Measurements from ENCODE around the gene RBM33.

Gene RBM33

GRCh38 chr7:155769701-155770100, 125.2 kb downstream of the RBM33 start:
- Histone ChIP-seq H3K9me3 (ENCODE audit: insufficient read depth, low read length) (no peaks in the 10 kb centered on the region), H3K27me3 (ENCODE audit: insufficient read depth, insufficient read length) (no peaks in the 10 kb centered on the region), H3K4me1 (ENCODE audit: insufficient read depth, insufficient read length) (no peaks in the 10 kb centered on the region), H3K9ac (ENCODE audit: insufficient read length, low read depth) (no peak overlapping the region), H3K36me3 (ENCODE audit: insufficient read depth, insufficient read length, low read length) (peaks cover 69% of the 10 kb centered on the region), H3K4me3 (ENCODE audit: insufficient read length, low read depth) (no peak overlapping the region)
- DNase-seq (ENCODE audit: low read depth, low spot score) = no peak
- no peak for TF ChIP-seq SUZ12 (IDR thresholded peaks at IDR 0.05; ENCODE audit: extremely low read depth, insufficient read depth, insufficient read length)

- no peaks in the 10 kb centered on the region for H3K9me3 ChIP-seq (ENCODE audit: insufficient read depth, low read length)
- H3K36me3 ChIP-seq (ENCODE audit: insufficient read depth, insufficient read length, low read length) = peaks cover 69% of the 10 kb centered on the region
- no peaks in the 10 kb centered on the region for H3K4me1 ChIP-seq (ENCODE audit: insufficient read depth, insufficient read length)
- H3K4me3 ChIP-seq (ENCODE audit: insufficient read length, low read depth) = no peak overlapping the region
- no peak for DNase-seq (ENCODE audit: low read depth, low spot score)
- no peak for TF ChIP-seq ZNF274 (IDR thresholded peaks at IDR 0.05; ENCODE audit: low read depth, low read length)
- no peak for TF ChIP-seq YY1 (IDR thresholded peaks at IDR 0.05; ENCODE audit: insufficient read depth, insufficient read length)
- no peak for TF ChIP-seq SUZ12 (IDR thresholded peaks at IDR 0.05; ENCODE audit: extremely low read depth, insufficient read depth, insufficient read length)
- H3K27me3 ChIP-seq (ENCODE audit: insufficient read depth, insufficient read length) = no peaks in the 10 kb centered on the region
- H3K9ac ChIP-seq (ENCODE audit: insufficient read length, low read depth) = no peak overlapping the region
Measured at GRCh38 chr7:155770241-155770640, 125.8 kb downstream of the RBM33 start.

GRCh38 chr7:155773531-155773930, 129.1 kb downstream of the RBM33 start:
- H3K9ac ChIP-seq (ENCODE audit: insufficient read length, low read depth) = no peak overlapping the region
- H3K9me3 ChIP-seq (ENCODE audit: insufficient read depth, low read length) = no peaks in the 10 kb centered on the region
- TF ChIP-seq SUZ12 (IDR thresholded peaks at IDR 0.05; ENCODE audit: extremely low read depth, insufficient read depth, insufficient read length) = no peak
- no peak for TF ChIP-seq YY1 (IDR thresholded peaks at IDR 0.05; ENCODE audit: insufficient read depth, insufficient read length)
- TF ChIP-seq ZNF274 (IDR thresholded peaks at IDR 0.05; ENCODE audit: low read depth, low read length) = no peak
- no peak overlapping the region for H3K4me3 ChIP-seq (ENCODE audit: insufficient read length, low read depth)
- no peaks in the 10 kb centered on the region for H3K4me1 ChIP-seq (ENCODE audit: insufficient read depth, insufficient read length)
- H3K36me3 ChIP-seq (ENCODE audit: insufficient read depth, insufficient read length, low read length) = peaks cover 74% of the 10 kb centered on the region
- no peak for DNase-seq (ENCODE audit: low read depth, low spot score)
- no peaks in the 10 kb centered on the region for H3K27me3 ChIP-seq (ENCODE audit: insufficient read depth, insufficient read length)

- H3K27me3 ChIP-seq (ENCODE audit: insufficient read depth, insufficient read length) = no peaks in the 10 kb centered on the region
- H3K4me3 ChIP-seq (ENCODE audit: insufficient read length, low read depth) = no peak overlapping the region
- H3K36me3 ChIP-seq (ENCODE audit: insufficient read depth, insufficient read length, low read length) = peaks cover 70% of the 10 kb centered on the region
- no peaks in the 10 kb centered on the region for H3K9me3 ChIP-seq (ENCODE audit: insufficient read depth, low read length)
- no peak for DNase-seq (ENCODE audit: low read depth, low spot score)
- H3K9ac ChIP-seq (ENCODE audit: insufficient read length, low read depth) = no peak overlapping the region
- TF ChIP-seq YY1 (IDR thresholded peaks at IDR 0.05; ENCODE audit: insufficient read depth, insufficient read length) (no peak), SUZ12 (IDR thresholded peaks at IDR 0.05; ENCODE audit: extremely low read depth, insufficient read depth, insufficient read length) (no peak), ZNF274 (IDR thresholded peaks at IDR 0.05; ENCODE audit: low read depth, low read length) (no peak)
- H3K4me1 ChIP-seq (ENCODE audit: insufficient read depth, insufficient read length) = no peaks in the 10 kb centered on the region
Measured at GRCh38 chr7:155774947-155775346, 130.5 kb downstream of the RBM33 start.

GRCh38 chr7:155775691-155776090, 131.2 kb downstream of the RBM33 start:
- Histone ChIP-seq H3K27me3 (ENCODE audit: insufficient read depth, insufficient read length) (no peaks in the 10 kb centered on the region), H3K9ac (ENCODE audit: insufficient read length, low read depth) (no peak overlapping the region), H3K4me3 (ENCODE audit: insufficient read length, low read depth) (no peak overlapping the region), H3K4me1 (ENCODE audit: insufficient read depth, insufficient read length) (no peaks in the 10 kb centered on the region), H3K9me3 (ENCODE audit: insufficient read depth, low read length) (no peaks in the 10 kb centered on the region), H3K36me3 (ENCODE audit: insufficient read depth, insufficient read length, low read length) (peaks cover 69% of the 10 kb centered on the region)
- TF ChIP-seq SUZ12 (IDR thresholded peaks at IDR 0.05; ENCODE audit: extremely low read depth, insufficient read depth, insufficient read length) = no peak
- no peak for TF ChIP-seq YY1 (IDR thresholded peaks at IDR 0.05; ENCODE audit: insufficient read depth, insufficient read length)
- TF ChIP-seq ZNF274 (IDR thresholded peaks at IDR 0.05; ENCODE audit: low read depth, low read length) = no peak
- no peak for DNase-seq (ENCODE audit: low read depth, low spot score)

GRCh38 chr7:155776606-155777005, 132.1 kb downstream of the RBM33 start:
- no peak for TF ChIP-seq YY1 (IDR thresholded peaks at IDR 0.05; ENCODE audit: insufficient read depth, insufficient read length)
- TF ChIP-seq SUZ12 (IDR thresholded peaks at IDR 0.05; ENCODE audit: extremely low read depth, insufficient read depth, insufficient read length) = no peak
- no peak for TF ChIP-seq ZNF274 (IDR thresholded peaks at IDR 0.05; ENCODE audit: low read depth, low read length)
- Histone ChIP-seq H3K36me3 (ENCODE audit: insufficient read depth, insufficient read length, low read length) (peaks cover 70% of the 10 kb centered on the region), H3K9ac (ENCODE audit: insufficient read length, low read depth) (no peak overlapping the region), H3K27me3 (ENCODE audit: insufficient read depth, insufficient read length) (no peaks in the 10 kb centered on the region), H3K9me3 (ENCODE audit: insufficient read depth, low read length) (no peaks in the 10 kb centered on the region), H3K4me3 (ENCODE audit: insufficient read length, low read depth) (no peak overlapping the region), H3K4me1 (ENCODE audit: insufficient read depth, insufficient read length) (no peaks in the 10 kb centered on the region)
- DNase-seq (ENCODE audit: low read depth, low spot score) = no peak

- H3K4me1 ChIP-seq (ENCODE audit: insufficient read depth, insufficient read length) = no peaks in the 10 kb centered on the region
- no peaks in the 10 kb centered on the region for H3K27me3 ChIP-seq (ENCODE audit: insufficient read depth, insufficient read length)
- H3K36me3 ChIP-seq (ENCODE audit: insufficient read depth, insufficient read length, low read length) = peaks cover 75% of the 10 kb centered on the region
- H3K4me3 ChIP-seq (ENCODE audit: insufficient read length, low read depth) = no peak overlapping the region
- no peak overlapping the region for H3K9ac ChIP-seq (ENCODE audit: insufficient read length, low read depth)
- TF ChIP-seq YY1 (IDR thresholded peaks at IDR 0.05; ENCODE audit: insufficient read depth, insufficient read length) = no peak
- no peak for TF ChIP-seq SUZ12 (IDR thresholded peaks at IDR 0.05; ENCODE audit: extremely low read depth, insufficient read depth, insufficient read length)
- TF ChIP-seq ZNF274 (IDR thresholded peaks at IDR 0.05; ENCODE audit: low read depth, low read length) = no peak
- no peak for DNase-seq (ENCODE audit: low read depth, low spot score)
- no peaks in the 10 kb centered on the region for H3K9me3 ChIP-seq (ENCODE audit: insufficient read depth, low read length)
Measured at GRCh38 chr7:155778349-155778748, 133.9 kb downstream of the RBM33 start.

- TF ChIP-seq SUZ12 (IDR thresholded peaks at IDR 0.05; ENCODE audit: extremely low read depth, insufficient read depth, insufficient read length) (no peak), ZNF274 (IDR thresholded peaks at IDR 0.05; ENCODE audit: low read depth, low read length) (no peak)
- H3K36me3 ChIP-seq (ENCODE audit: insufficient read depth, insufficient read length, low read length) = peaks cover 56% of the 10 kb centered on the region
- no peaks in the 10 kb centered on the region for H3K9me3 ChIP-seq (ENCODE audit: insufficient read depth, low read length)
- DNase-seq (ENCODE audit: low read depth, low spot score) = no peak
- no peaks in the 10 kb centered on the region for H3K4me1 ChIP-seq (ENCODE audit: insufficient read depth, insufficient read length)
- H3K27me3 ChIP-seq (ENCODE audit: insufficient read depth, insufficient read length) = no peaks in the 10 kb centered on the region
- H3K9ac ChIP-seq (ENCODE audit: insufficient read length, low read depth) = no peak overlapping the region
- H3K4me3 ChIP-seq (ENCODE audit: insufficient read length, low read depth) = no peak overlapping the region
Measured at GRCh38 chr7:155780884-155781283, 136.4 kb downstream of the RBM33 start.

All from NT2/D1 (cell line).